Parietal lobe (tissue), 2 donors: Measurements from ENCODE around the gene PLA2G6. TPM values are rescaled to one million over a fixed set of nuclear protein-coding genes. Genes with fewer than 3 reads are reported as not detected.

Source experiments
- small RNA-seq: library from RNA; depleted of rRNA; stranded (forward); fragments of <200 nt; gene quantifications from one replicate; pipeline ENCODE3, GENCODE V24; 2014; ENCODE audit warnings: low replicate concordance
- total RNA-seq: library from RNA; depleted of rRNA; stranded (reverse); fragments of >200 nt; gene quantifications from one replicate; pipeline ENCODE4 v1.2.3, GENCODE V29; 2014

PLA2G6 gene
- 43.5 TPM for total RNA-seq

GRCh38 chr22:38181453-38182200, at the start of gene PLA2G6:
Gene PLA2G6 (minus strand): TSS chr22:38181830. CDS start chr22:38169426, 12,404 bp downstream.

GRCh38 chr22:38201711-38202436, 20.2 kb upstream of the PLA2G6 start, which contains the start of gene MAFF:
Gene MAFF (plus strand): TSS chr22:38201994. CDS start chr22:38213854, 11,860 bp downstream.

GRCh38 chr22:38110008-38110862, 71.4 kb downstream of the PLA2G6 start, which contains the start of gene BAIAP2L2:
Gene BAIAP2L2 (minus strand): TSS chr22:38110684. CDS start chr22:38110525, 159 bp downstream.

GRCh38 chr22:38083931-38084631, 97.5 kb downstream of the PLA2G6 start, which contains the start of gene SLC16A8:
Gene SLC16A8 (minus strand): TSS chr22:38084184. CDS start chr22:38082873, 1,311 bp downstream.

Small RNA genes within 50 kb of the gene (small RNA-seq; reads per million reads assigned to genes)
- not detected for gene RN7SL704P

Other genes with a start within 250 kb of the PLA2G6 start
- 0.63 TPM for gene C22orf23, start 228.2 kb downstream of the PLA2G6 start, total RNA-seq
- 44.8 TPM for gene POLR2F, start 228.1 kb downstream of the PLA2G6 start, total RNA-seq
- gene SOX10, start 197.3 kb downstream of the PLA2G6 start, total RNA-seq: 3.4 TPM
- 34.4 TPM for gene PICK1, start 124.4 kb downstream of the PLA2G6 start, total RNA-seq
- 1.3 TPM for gene SLC16A8, start 97.6 kb downstream of the PLA2G6 start, total RNA-seq
- gene BAIAP2L2, start 71.1 kb downstream of the PLA2G6 start, total RNA-seq: 0.31 TPM
- 3.4 TPM for gene MAFF, start 20.2 kb upstream of the PLA2G6 start, total RNA-seq
- 17.8 TPM for gene TMEM184B, start 91.2 kb upstream of the PLA2G6 start, total RNA-seq
- gene CSNK1E, start 135.6 kb upstream of the PLA2G6 start, total RNA-seq: 337 TPM